Measurements from ENCODE around the gene AFMID. TPM values are rescaled to one million over a fixed set of nuclear protein-coding genes. Genes with fewer than 3 reads are reported as not detected.

The AFMID gene
- total and polyA plus RNA-seq, 2 donors (not counting 3 experiments of a cell fraction or from before 2014, with no cell fraction given) = 33.5 to 42.9 TPM

- ChIA-PET CTCF (interaction anchor here (0.6 to 0.7 kb wide), 2 partner anchors 14 to 27 kb away, joined by 3 read pairs; no protein-coding TSS in a partner anchor), POLR2A (interaction anchor here (0.6 kb wide), 1 partner anchor 36 kb away, joined by 6 read pairs; no protein-coding TSS in a partner anchor)
- Histone ChIP-seq H3K4me1 (ENCODE audit: control insufficient read depth, extremely low read depth, insufficient read depth, low read length) (peaks cover 14% of the 10 kb centered on the region), H3K9ac (replicated peaks; ENCODE audit: extremely low read depth, insufficient read depth, low read length) (no peak overlapping the region), H3K27ac (ENCODE audit: insufficient read depth, low read depth, low read length) (no peak overlapping the region), H2AFZ (ENCODE audit: low read depth, low read length) (no peak overlapping the region), H3K9me1 (replicated peaks; ENCODE audit: control insufficient read depth, extremely low read depth, insufficient read depth, low read length) (no peaks in the 10 kb centered on the region), H3K9me3 (replicated peaks; ENCODE audit: control insufficient read depth, insufficient read depth, low read length) (no peaks in the 10 kb centered on the region), H3K4me2 (ENCODE audit: insufficient read depth, low read length) (no peak overlapping the region), H3K79me2 (ENCODE audit: control insufficient read depth, insufficient read depth, low read length) (no peaks in the 10 kb centered on the region), H3K27me3 (ENCODE audit: control insufficient read depth in 2 of 2, insufficient read depth in 2 of 2, low read length in 2 of 2) (no peaks in the 10 kb centered on the region), H4K20me1 (replicated peaks; ENCODE audit: control insufficient read depth, extremely low read depth, insufficient read depth, low read length) (no peaks in the 10 kb centered on the region), H3K36me3 (ENCODE audit: control insufficient read depth in 2 of 2, extremely low read depth in 1 of 2, insufficient read depth in 2 of 2, low read length in 2 of 2) (no peaks in the 10 kb centered on the region), H3K4me3 (replicated peaks in 1 of 3; ENCODE audit: insufficient read depth in 1 of 3, low read depth in 1 of 3, low read length in 3 of 3) (no peak overlapping the region)
- TF ChIP-seq FOS (IDR thresholded peaks at IDR 0.05; ENCODE audit: borderline replicate concordance, insufficient read depth, low read length) = no peak
- intact Hi-C loops (cut with micrococcal nuclease) (no loop called here), dilution Hi-C loops (cut with MboI; ENCODE audit: extremely low pct_ligation_motif_present, low sequenced_read_pairs) (no loop called here)
- DNase-seq (ENCODE audit: low read depth, low spot score) (no peak), FAIRE-seq (no peak)
- no TSS peak for BruUV-seq (replicated peaks)
Measured at GRCh38 chr17:78148286-78149016, 38.7 kb upstream of the AFMID start.

- Histone ChIP-seq H3K4me2 (ENCODE audit: insufficient read depth, low read length) (no peak overlapping the region), H2AFZ (ENCODE audit: low read depth, low read length) (peak overlapping the region; percentile 48), H3K4me1 (ENCODE audit: control insufficient read depth, extremely low read depth, insufficient read depth, low read length) (peaks cover 6% of the 10 kb centered on the region), H3K9me1 (replicated peaks; ENCODE audit: control insufficient read depth, extremely low read depth, insufficient read depth, low read length) (no peaks in the 10 kb centered on the region), H3K36me3 (ENCODE audit: control insufficient read depth in 2 of 2, extremely low read depth in 1 of 2, insufficient read depth in 2 of 2, low read length in 2 of 2) (no peaks in the 10 kb centered on the region), H3K79me2 (ENCODE audit: control insufficient read depth, insufficient read depth, low read length) (no peaks in the 10 kb centered on the region), H4K20me1 (replicated peaks; ENCODE audit: control insufficient read depth, extremely low read depth, insufficient read depth, low read length) (no peaks in the 10 kb centered on the region), H3K27ac (ENCODE audit: insufficient read depth, low read depth, low read length) (no peak overlapping the region), H3K27me3 (ENCODE audit: control insufficient read depth in 2 of 2, insufficient read depth in 2 of 2, low read length in 2 of 2) (no peaks in the 10 kb centered on the region), H3K4me3 (replicated peaks in 1 of 3; ENCODE audit: insufficient read depth in 1 of 3, low read depth in 1 of 3, low read length in 3 of 3) (no peak overlapping the region), H3K9me3 (replicated peaks; ENCODE audit: control insufficient read depth, insufficient read depth, low read length) (no peaks in the 10 kb centered on the region), H3K9ac (replicated peaks; ENCODE audit: extremely low read depth, insufficient read depth, low read length) (no peak overlapping the region)
- ChIA-PET CTCF (interaction anchor here (0.8 to 1.2 kb wide), 3 partner anchors 10 to 23 kb away, joined by 3 to 4 read pairs (median 3); no protein-coding TSS in a partner anchor), POLR2A (no interaction called here)
- dilution Hi-C loops (cut with MboI; ENCODE audit: extremely low pct_ligation_motif_present, low sequenced_read_pairs) (no loop called here), intact Hi-C loops (cut with micrococcal nuclease) (loop anchor here (1.0 kb wide), 1 partner anchor 11 kb away; no protein-coding TSS in a partner anchor)
- TF ChIP-seq FOS (IDR thresholded peaks at IDR 0.05; ENCODE audit: borderline replicate concordance, insufficient read depth, low read length) (no peak), MYC (IDR thresholded peaks at IDR 0.05; ENCODE audit: low read depth, low read length) (no peak), JUN (IDR thresholded peaks at IDR 0.05; ENCODE audit: borderline replicate concordance, insufficient read depth, insufficient read length, low read depth) (no peak), MAX (IDR thresholded peaks at IDR 0.05; ENCODE audit: insufficient read depth, insufficient read length) (no peak), CTCF (IDR thresholded peaks at IDR 0.05; ENCODE audit: extremely low read depth in 1 of 2, insufficient read depth in 1 of 2, low read depth in 1 of 2, low read length in 2 of 2) (no peak), POLR2AphosphoS5 (IDR thresholded peaks at IDR 0.05; ENCODE audit: insufficient read depth, low read depth, low read length) (no peak), GATA2 (IDR thresholded peaks at IDR 0.05; ENCODE audit: insufficient read depth, insufficient read length, low read depth, low read length) (no peak), EZH2 (IDR thresholded peaks at IDR 0.05; ENCODE audit: borderline replicate concordance, low read depth, low read length, severe bottlenecking) (no peak), POLR2A (IDR thresholded peaks at IDR 0.05; ENCODE audit: low read depth, low read length) (no peak)
- BruUV-seq (replicated peaks) = no TSS peak
- DNase-seq (ENCODE audit: low read depth, low spot score) (no peak), FAIRE-seq (peak; percentile 73)
Measured at GRCh38 chr17:78151514-78152008, 35.6 kb upstream of the AFMID start.
